Stomach (tissue), 4 donors: ENCODE measurements around the gene EML2.

ENCODE experiments used
- CTCF ChIP-seq, 7 experiments: fragments of 450-650 bp in 4 of 7; fragments of 200-600 bp in 3 of 7; sonication (generic) in 3 of 7; IDR thresholded peaks; one replicate each; pipeline ENCODE4 v1.5.1; 2016 to 2019; ENCODE audit warnings: antibody characterized with exemption in 7 of 7, control low read depth in 2 of 7, mild to moderate bottlenecking in 1 of 7
- EP300 ChIP-seq: sonication (generic); formaldehyde crosslinking; IDR thresholded peaks from one replicate; pipeline ENCODE4 v1.6.1; 2017; ENCODE audit warnings: antibody characterized with exemption
- POLR2A ChIP-seq, 4 donors: fragments of 450-650 bp; IDR thresholded peaks; one replicate each; pipeline ENCODE4 v1.6.1; 2016; ENCODE audit warnings: antibody characterized with exemption in 4 of 4, control low read depth in 2 of 4, mild to moderate bottlenecking in 1 of 4, moderate library complexity in 1 of 4

GRCh38 chr19:45598267-45599001, 40.8 kb downstream of the EML2 start:
- TF ChIP-seq CTCF (IDR thresholded peaks at IDR 0.05) (no peak), POLR2A (IDR thresholded peaks at IDR 0.05) (no peak), EP300 (no peak)
